Neural cell (in vitro differentiated cells): ENCODE results near the gene ZNF432.

Experiments used
- CTCF ChIP-seq: fragments of 450-650 bp; IDR thresholded peaks from 2 replicates; pipeline ENCODE4 v1.5.1; 2014; ENCODE audit warnings: antibody characterized with exemption, mild to moderate bottlenecking, moderate library complexity; ENCODE audit not compliant: poor library complexity, severe bottlenecking
- REST ChIP-seq: IDR thresholded peaks from 2 replicates; pipeline ENCODE4 v1.6.1; 2012; ENCODE audit warnings: borderline replicate concordance

- TF ChIP-seq REST (no peak), CTCF (no peak)
Measured at GRCh38 chr19:52028780-52029123, 19.9 kb downstream of the ZNF432 start.
